Adipocyte (in vitro differentiated cells): ENCODE measurements around the gene KLHDC4.
A peak's percentile ranks its signal among the peaks of the same experiment; 100 is the strongest.
"Not testable (repeated sequence)": the region's sequence is repeated elsewhere in the genome, so short reads cannot be mapped to it uniquely, and the experiment has no call there.

Experiments used
- DNase-seq: peaks from one replicate; pipeline ENCODE4 v3.0.0-alpha.2; 2015; ENCODE audit warnings: low read depth
- H3K27me3 ChIP-seq: replicated peaks from 2 replicates; pipeline ENCODE4 v1.7.0; 2013; ENCODE audit warnings: mild to moderate bottlenecking, low read length, moderate library complexity; ENCODE audit not compliant: control insufficient read depth, insufficient read depth
- H3K36me3 ChIP-seq: 2 replicates; pipeline ENCODE4 v1.7.0; 2013; ENCODE audit warnings: low read length, mild to moderate bottlenecking, moderate library complexity; ENCODE audit not compliant: control insufficient read depth, insufficient read depth, severe bottlenecking
- H3K4me1 ChIP-seq: 2 replicates; pipeline ENCODE4 v1.7.0; 2013; ENCODE audit warnings: mild to moderate bottlenecking, low read length, moderate library complexity; ENCODE audit not compliant: control insufficient read depth, insufficient read depth
- H3K4me3 ChIP-seq: 2 replicates; pipeline ENCODE4 v1.7.0; 2013; ENCODE audit warnings: mild to moderate bottlenecking, low read length, moderate library complexity
- H3K9ac ChIP-seq: 2 replicates; pipeline ENCODE4 v1.7.0; 2013; ENCODE audit warnings: mild to moderate bottlenecking, low read length, moderate library complexity
- H3K9me3 ChIP-seq: 2 replicates; pipeline ENCODE4 v1.7.0; 2013; ENCODE audit warnings: mild to moderate bottlenecking, low read length, moderate library complexity; ENCODE audit not compliant: control insufficient read depth

Gene KLHDC4

DNA sequence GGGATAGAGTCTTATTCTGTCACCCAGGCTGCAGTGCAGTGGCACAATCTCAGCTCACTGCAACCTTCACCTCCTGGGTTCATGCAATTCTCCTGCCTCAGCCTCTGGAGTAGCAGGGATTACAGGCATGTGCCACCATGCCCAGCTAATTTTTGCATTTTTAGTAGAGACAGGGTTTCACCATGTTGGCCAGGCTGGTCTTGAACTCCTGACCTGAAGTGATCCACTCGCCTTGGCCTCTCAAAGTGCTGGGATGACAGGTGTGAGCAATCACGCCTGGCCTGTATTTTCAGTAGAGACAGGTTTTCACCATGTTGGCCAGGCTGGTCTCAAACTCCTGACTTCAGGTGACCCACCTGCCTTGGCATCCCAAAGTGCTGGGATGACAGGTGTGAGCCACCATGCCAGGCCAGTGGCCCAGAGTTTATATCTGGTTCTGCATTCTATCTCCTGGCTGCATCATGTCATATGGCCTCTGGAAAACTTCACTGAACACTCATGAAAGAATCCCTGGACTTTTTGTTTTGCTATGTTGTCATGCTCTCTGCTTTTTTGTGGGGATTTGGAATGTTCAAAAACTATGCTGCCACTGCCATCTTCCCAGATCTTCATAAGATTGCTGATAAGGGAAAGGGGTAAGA lies 21.8 kb upstream of the KLHDC4 start:
- DNase-seq, H3K9me3 ChIP-seq, H3K4me1 ChIP-seq, H3K36me3 ChIP-seq, H3K9ac ChIP-seq, H3K4me3 ChIP-seq: not testable (repeated sequence)
- H3K27me3 ChIP-seq: peaks cover 24% of the 10 kb centered on the region

DNA sequence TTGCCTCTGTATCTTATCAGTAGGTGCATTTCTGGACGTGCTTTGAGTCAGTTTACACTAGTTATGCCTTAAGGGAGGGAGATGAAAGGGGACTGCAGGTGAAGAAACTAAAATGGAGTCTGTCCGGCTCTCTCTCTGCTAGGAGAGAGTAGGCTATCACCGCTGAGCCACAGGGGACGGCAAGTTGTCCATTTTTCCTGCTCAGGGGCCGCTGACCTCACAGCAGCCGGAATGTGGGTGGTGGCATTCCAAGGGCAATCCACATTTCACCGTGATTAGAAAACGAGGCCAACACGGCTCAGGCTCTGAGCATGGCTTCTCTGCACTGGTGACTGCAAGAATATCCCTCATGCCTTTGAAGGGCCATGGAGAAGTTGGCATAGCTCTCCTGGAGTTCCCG lies 19.0 kb upstream of the KLHDC4 start:
- Histone ChIP-seq H3K9ac (no peak overlapping the region), H3K4me3 (no peak overlapping the region), H3K27me3 (peaks cover 19% of the 10 kb centered on the region), H3K9me3 (no peaks in the 10 kb centered on the region), H3K36me3 (no peaks in the 10 kb centered on the region), H3K4me1 (no peaks in the 10 kb centered on the region)
- peak; percentile 56 for DNase-seq

DNA sequence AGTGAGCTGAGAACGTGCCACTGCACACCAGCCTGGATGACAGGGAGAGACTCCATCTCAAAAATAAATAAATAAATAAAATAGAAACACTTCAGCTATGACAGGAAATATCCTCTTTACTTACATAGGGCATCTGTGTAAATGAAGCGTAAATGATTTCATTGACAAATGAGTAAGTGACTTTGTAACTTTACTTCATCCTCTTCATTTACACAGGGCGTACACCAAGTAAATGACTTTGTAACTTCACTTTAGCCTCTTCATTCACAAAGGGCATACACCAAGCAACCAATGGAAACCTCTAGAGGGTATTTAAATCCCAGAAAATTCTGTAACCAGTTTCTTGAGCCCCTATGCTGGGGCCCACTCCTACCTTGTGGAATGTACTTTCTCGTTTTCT lies 16.2 kb upstream of the KLHDC4 start:
- Histone ChIP-seq H3K27me3 (peaks cover 14% of the 10 kb centered on the region), H3K9me3 (no peaks in the 10 kb centered on the region), H3K36me3 (no peaks in the 10 kb centered on the region), H3K9ac (no peak overlapping the region), H3K4me3 (no peak overlapping the region), H3K4me1 (peaks cover 10% of the 10 kb centered on the region)
- DNase-seq: no peak

DNA sequence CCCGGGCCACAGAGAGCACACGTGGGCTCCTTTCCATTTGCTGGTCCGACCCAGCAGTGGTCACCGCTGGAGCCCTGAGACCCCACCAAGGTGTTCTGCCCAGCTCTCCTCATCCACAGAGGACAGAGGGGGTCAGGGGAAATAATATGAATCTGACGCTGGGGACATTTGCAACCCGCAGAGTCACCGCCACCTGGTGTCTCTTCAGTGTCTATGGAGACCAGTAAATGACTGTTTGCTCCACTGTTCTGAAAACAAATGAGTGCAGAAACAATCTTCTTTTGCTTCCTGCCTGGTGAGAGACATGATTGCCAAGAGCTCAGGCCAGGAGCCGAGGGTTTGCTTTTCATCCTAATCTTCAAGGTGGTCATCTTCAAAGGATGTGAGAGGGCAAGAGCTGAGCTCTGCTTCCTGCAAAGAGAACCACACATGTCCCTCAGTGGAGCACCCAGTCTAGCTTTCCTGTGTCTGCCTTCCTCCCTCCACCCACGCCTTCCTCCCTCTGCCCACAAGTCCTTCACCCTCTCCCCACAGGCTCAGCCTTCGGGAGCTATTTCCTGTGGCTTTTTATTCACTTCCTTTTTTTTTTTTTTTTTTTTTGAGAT lies 14.7 kb upstream of the KLHDC4 start:
- Histone ChIP-seq H3K36me3 (no peaks in the 10 kb centered on the region), H3K9me3 (no peaks in the 10 kb centered on the region), H3K9ac (no peak overlapping the region), H3K27me3 (peaks cover 14% of the 10 kb centered on the region), H3K4me1 (peaks cover 10% of the 10 kb centered on the region), H3K4me3 (no peak overlapping the region)
- peak; percentile 14 for DNase-seq

GRCh38 chr16:87778830-87779579 lies 13.2 kb upstream of the KLHDC4 start:
- peak; percentile 98 for DNase-seq
- H3K27me3 ChIP-seq: peaks cover 8% of the 10 kb centered on the region
- H3K4me1 ChIP-seq: peaks cover 10% of the 10 kb centered on the region
- H3K36me3 ChIP-seq: no peaks in the 10 kb centered on the region
- H3K9me3 ChIP-seq: no peaks in the 10 kb centered on the region
- peak overlapping the region; percentile 79 for H3K9ac ChIP-seq
- H3K4me3 ChIP-seq: peak overlapping the region; percentile 33

GRCh38 chr16:87778476-87778829 lies 12.7 kb upstream of the KLHDC4 start:
- no peaks in the 10 kb centered on the region for H3K9me3 ChIP-seq
- H3K9ac ChIP-seq: peak overlapping the region; percentile 79
- DNase-seq: no peak
- peaks cover 8% of the 10 kb centered on the region for H3K27me3 ChIP-seq
- H3K36me3 ChIP-seq: no peaks in the 10 kb centered on the region
- H3K4me1 ChIP-seq: peaks cover 10% of the 10 kb centered on the region
- peak overlapping the region; percentile 33 for H3K4me3 ChIP-seq

- not testable (repeated sequence) for H3K36me3 ChIP-seq, H3K4me1 ChIP-seq, H3K9ac ChIP-seq, H3K4me3 ChIP-seq, H3K9me3 ChIP-seq, H3K27me3 ChIP-seq, DNase-seq
These were observed 8.1 kb upstream of the KLHDC4 start for GRCh38 chr16:87773836-87774235.

DNA sequence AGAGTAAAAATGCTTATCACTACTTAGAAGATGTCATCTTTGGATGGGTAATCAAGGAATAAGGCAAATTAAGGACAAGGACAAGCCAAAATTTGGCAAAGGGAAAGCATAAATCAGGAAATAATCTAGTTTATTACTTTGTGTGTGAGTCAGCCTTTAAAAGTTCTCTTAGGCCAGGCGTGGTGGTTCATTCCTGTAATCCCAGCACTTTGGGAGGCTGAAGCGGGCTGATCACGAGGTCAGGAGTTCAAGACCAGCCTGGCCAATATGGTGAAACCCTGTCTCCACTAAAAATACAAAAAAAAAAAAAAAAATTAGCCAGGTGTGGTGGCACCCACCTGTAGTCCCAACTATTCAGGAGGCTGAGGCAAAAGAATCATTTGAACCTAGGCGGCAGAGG lies 1.7 kb upstream of the KLHDC4 start:
- not testable (repeated sequence) for H3K9me3 ChIP-seq, H3K4me3 ChIP-seq, H3K27me3 ChIP-seq, DNase-seq, H3K9ac ChIP-seq, H3K36me3 ChIP-seq
- peaks cover 19% of the 10 kb centered on the region for H3K4me1 ChIP-seq

DNA sequence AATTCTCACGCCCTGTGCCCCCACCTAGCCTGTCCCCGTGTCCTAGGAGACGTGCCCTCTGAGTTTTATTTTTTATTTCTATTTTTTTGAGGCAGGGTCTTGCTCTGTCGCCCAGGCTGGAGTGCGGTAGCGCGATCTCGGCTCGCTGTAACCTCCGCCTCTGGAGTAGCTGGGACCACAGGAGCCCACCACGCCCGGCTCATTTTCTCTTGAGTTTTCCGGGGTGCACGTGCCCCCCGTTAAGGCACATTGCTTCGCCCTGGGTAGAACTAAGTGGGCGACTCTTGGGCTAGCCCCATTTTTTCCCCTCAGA lies 655 bp upstream of the KLHDC4 start:
- no peaks in the 10 kb centered on the region for H3K9me3 ChIP-seq
- peaks cover 23% of the 10 kb centered on the region for H3K4me1 ChIP-seq
- peak overlapping the region; percentile 86 for H3K4me3 ChIP-seq
- no peak for DNase-seq
- peaks cover 8% of the 10 kb centered on the region for H3K36me3 ChIP-seq
- H3K9ac ChIP-seq: peak overlapping the region; percentile 96
- H3K27me3 ChIP-seq: no peaks in the 10 kb centered on the region

DNA sequence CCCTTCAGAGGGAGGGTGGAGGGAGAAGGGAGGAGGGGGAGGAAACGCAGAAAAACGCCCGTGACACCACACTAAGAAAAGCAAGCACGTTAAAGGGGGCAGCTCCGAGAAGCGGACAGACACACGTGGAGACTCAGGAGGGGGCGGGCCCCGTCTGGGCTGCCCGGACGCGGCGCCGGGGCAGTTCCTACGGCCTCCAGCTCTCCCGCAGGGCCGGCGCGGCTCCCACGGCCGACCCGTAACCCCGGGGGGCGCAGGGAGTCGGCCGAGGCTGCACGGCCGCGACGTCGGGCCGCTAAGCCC lies 362 bp downstream of the KLHDC4 start:
- Histone ChIP-seq H3K27me3 (no peaks in the 10 kb centered on the region), H3K9ac (peak overlapping the region; percentile 96), H3K4me1 (peaks cover 23% of the 10 kb centered on the region), H3K36me3 (peaks cover 15% of the 10 kb centered on the region), H3K9me3 (no peaks in the 10 kb centered on the region), H3K4me3 (peak overlapping the region; percentile 86)
- DNase-seq: no peak

DNA sequence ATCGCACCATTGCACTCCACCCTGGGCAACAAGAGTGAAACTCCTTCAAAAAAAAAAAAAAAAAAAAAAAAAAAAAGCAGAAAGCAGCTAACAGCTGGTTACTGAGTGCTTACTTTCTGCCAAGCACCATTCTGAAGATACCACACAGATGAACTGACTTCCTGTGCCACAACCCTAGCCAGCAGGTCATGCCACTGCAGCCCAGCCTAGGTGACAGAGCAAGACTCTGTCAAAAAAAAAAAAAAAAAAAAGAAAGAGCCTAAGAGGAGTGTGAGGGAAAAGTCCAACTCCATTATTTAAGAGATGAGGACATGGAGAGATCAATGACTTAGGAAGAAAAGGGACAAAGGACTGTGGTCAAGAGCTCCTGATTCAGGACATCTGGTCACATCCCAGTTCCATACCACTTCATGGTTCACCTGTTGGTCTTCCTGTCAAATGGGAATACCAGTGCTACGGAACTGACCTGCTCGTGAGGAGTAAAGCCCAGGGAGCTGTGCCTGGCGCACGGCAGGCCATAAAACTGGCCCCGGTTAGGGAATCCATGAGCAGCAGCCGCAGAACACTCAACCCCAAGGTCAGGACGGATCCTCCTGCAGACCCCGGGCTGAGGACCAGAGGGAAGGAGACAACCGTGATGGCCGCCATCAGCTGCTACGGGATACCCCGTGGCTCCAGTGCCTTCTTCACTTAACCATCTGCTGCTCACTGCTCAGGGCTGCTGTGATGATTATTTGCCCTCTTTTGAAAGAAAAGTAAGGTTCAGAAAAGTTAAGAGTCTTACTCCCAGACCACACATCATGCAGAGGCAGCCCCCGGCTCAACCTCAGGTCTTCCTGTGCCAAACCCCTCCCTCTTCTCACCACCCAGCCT lies 950 bp downstream of the KLHDC4 start:
- DNase-seq: no peak
- H3K9ac ChIP-seq: peak overlapping the region; percentile 96
- H3K4me1 ChIP-seq: peaks cover 23% of the 10 kb centered on the region
- H3K9me3 ChIP-seq: no peaks in the 10 kb centered on the region
- H3K27me3 ChIP-seq: no peaks in the 10 kb centered on the region
- H3K4me3 ChIP-seq: peak overlapping the region; percentile 86
- H3K36me3 ChIP-seq: peaks cover 15% of the 10 kb centered on the region
